ENCODE measurements around the gene COL23A1. TPM values are rescaled to one million over a fixed set of nuclear protein-coding genes. Genes with fewer than 3 reads are reported as not detected.
A peak's percentile ranks its signal among the peaks of the same experiment; 100 is the strongest.

The COL23A1 gene
- total RNA-seq, 1 experiment from 2014 or later, result 15.0 TPM

GRCh38 chr5:178232124-178232919 lies 357.9 kb downstream of the COL23A1 start, which contains the start of gene PHYKPL (continued):
- TF ChIP-seq MLX (CRISPR knock-in tag; IDR thresholded peaks at IDR 0.05), result no peak
- TF ChIP-seq ZBTB21 (CRISPR knock-in tag; IDR thresholded peaks at IDR 0.05; ENCODE audit: borderline replicate concordance), result no peak
- peak; percentile 82; the same call in 1 of the 2 replicates for TF ChIP-seq ETV6 (CRISPR knock-in tag; IDR thresholded peaks at IDR 0.05)
- TF ChIP-seq ATF1 (CRISPR knock-in tag; IDR thresholded peaks at IDR 0.05), result no peak
- TF ChIP-seq FOXP4 (CRISPR knock-in tag; IDR thresholded peaks at IDR 0.05), result no peak
- no peak for TF ChIP-seq JUN (CRISPR knock-in tag; IDR thresholded peaks at IDR 0.05)
- TF ChIP-seq TCF7 (CRISPR knock-in tag; IDR thresholded peaks at IDR 0.05; ENCODE audit: low read depth), result no peak
- no peak for TF ChIP-seq JAZF1 (CRISPR knock-in tag; IDR thresholded peaks at IDR 0.05)
- no peak for TF ChIP-seq ZNF281 (CRISPR knock-in tag; IDR thresholded peaks at IDR 0.05)
- TF ChIP-seq SP1 (CRISPR knock-in tag; conservative IDR thresholded peaks at IDR 0.05), result peak; percentile 57
- TF ChIP-seq E2F5 (CRISPR knock-in tag; IDR thresholded peaks at IDR 0.05), result peak; percentile 31; the same call in 1 of the 2 replicates
- peak; percentile 17; the same call in 1 of the 2 replicates for TF ChIP-seq RELA (CRISPR knock-in tag; IDR thresholded peaks at IDR 0.05; ENCODE audit: borderline replicate concordance)
- TF ChIP-seq ZNF512 (CRISPR knock-in tag; IDR thresholded peaks at IDR 0.05; ENCODE audit: borderline replicate concordance), result no peak
- TF ChIP-seq NR1H2 (CRISPR knock-in tag; IDR thresholded peaks at IDR 0.05), result no peak
- peak; percentile 8; the same call in 1 of the 2 replicates for TF ChIP-seq MYBL2 (CRISPR knock-in tag; IDR thresholded peaks at IDR 0.05)
- no peak for TF ChIP-seq HMGA2 (CRISPR knock-in tag; IDR thresholded peaks at IDR 0.05)
- no peak for TF ChIP-seq KAT7 (CRISPR knock-in tag; IDR thresholded peaks at IDR 0.05; ENCODE audit: borderline replicate concordance)
- no peak for TF ChIP-seq GRHL2 (CRISPR knock-in tag; IDR thresholded peaks at IDR 0.05; ENCODE audit: insufficient replicate concordance, severe bottlenecking)
- TF ChIP-seq STAT6 (CRISPR knock-in tag; conservative IDR thresholded peaks at IDR 0.05; ENCODE audit: low read depth), result peak; percentile 89; the same call in 1 of the 2 replicates
- no peak for TF ChIP-seq ZNF396 (CRISPR knock-in tag; IDR thresholded peaks at IDR 0.05; ENCODE audit: borderline replicate concordance)
- TF ChIP-seq ZBTB43 (CRISPR knock-in tag; IDR thresholded peaks at IDR 0.05), result no peak
- TF ChIP-seq MAX (CRISPR knock-in tag; IDR thresholded peaks at IDR 0.05), result peak; percentile 37; the same call in 1 of the 2 replicates
